ENCODE data around the gene UBE2I. TPM values are rescaled to one million over a fixed set of nuclear protein-coding genes. Genes with fewer than 3 reads are reported as not detected.

Gene UBE2I
- total RNA-seq, 2 donors from 2014 or later, result 68.2 to 76.1 TPM

DNA sequence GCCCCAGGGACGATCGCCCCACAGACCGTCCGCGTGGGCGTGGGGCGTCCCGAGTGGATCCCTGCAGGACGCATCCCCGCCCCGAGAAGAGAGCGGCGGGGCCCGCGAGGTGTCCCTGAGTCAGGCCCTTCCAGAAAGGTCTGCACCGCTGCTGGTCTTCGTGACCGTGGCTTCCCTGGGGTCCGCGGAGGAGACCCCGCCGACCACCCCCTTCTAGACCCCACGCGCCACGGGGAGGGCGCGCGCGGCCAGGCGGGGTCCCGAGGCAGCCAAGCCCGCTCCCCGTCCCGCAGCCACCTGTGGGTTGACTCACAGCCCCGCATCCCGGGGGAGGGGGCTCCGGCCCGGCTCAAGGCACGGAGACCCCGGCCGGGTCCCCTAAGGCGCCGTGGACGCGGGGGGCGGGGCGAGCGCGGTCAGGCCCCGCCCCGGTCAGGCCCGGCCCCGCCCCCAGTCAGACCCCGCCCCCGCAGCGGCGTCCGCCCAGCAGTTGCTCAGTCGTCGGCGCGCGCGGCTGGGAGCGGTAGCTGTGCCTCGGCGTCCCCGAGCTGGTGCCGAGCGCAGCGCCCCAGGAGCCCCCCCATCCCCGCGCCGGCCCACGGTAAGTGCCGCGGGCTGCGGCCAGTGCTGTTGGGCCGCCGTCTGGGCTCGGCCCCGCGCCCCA, 23.8 kb downstream of the UBE2I start, which contains the start of gene BAIAP3:
Gene BAIAP3, plus strand, starts transcription at position 497 of the 664 bp plus-strand sequence. CDS start 4,905 bp downstream, outside the sequence.
- Histone ChIP-seq H3K36me3 (no peaks in the 10 kb centered on the region), H3K4me1 (ENCODE audit: control insufficient read depth in 1 of 2, low read depth in 2 of 2) (peaks cover 12 to 26% of the 10 kb centered on the region in 2 donors), H3K4me3 (peak within 1 kb of the TSS; percentile 56), H3K27ac (no peak within 1 kb of the TSS), H3K27me3 (replicated peaks; ENCODE audit: insufficient read depth) (peaks cover 10% of the 10 kb centered on the region), H3K9me3 (peaks cover 5% of the 10 kb centered on the region)
- DNase-seq (ENCODE audit: low spot score) (no peak), ATAC-seq (ENCODE audit: insufficient number of reproducible peaks, low FRiP score, low read depth) (no peak)
- TF ChIP-seq, protein P1, sequence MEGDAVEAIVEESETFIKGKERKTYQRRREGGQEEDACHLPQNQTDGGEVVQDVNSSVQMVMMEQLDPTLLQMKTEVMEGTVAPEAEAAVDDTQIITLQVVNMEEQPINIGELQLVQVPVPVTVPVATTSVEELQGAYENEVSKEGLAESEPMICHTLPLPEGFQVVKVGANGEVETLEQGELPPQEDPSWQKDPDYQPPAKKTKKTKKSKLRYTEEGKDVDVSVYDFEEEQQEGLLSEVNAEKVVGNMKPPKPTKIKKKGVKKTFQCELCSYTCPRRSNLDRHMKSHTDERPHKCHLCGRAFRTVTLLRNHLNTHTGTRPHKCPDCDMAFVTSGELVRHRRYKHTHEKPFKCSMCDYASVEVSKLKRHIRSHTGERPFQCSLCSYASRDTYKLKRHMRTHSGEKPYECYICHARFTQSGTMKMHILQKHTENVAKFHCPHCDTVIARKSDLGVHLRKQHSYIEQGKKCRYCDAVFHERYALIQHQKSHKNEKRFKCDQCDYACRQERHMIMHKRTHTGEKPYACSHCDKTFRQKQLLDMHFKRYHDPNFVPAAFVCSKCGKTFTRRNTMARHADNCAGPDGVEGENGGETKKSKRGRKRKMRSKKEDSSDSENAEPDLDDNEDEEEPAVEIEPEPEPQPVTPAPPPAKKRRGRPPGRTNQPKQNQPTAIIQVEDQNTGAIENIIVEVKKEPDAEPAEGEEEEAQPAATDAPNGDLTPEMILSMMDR (IDR thresholded peaks at IDR 0.05), result no peak

DNA sequence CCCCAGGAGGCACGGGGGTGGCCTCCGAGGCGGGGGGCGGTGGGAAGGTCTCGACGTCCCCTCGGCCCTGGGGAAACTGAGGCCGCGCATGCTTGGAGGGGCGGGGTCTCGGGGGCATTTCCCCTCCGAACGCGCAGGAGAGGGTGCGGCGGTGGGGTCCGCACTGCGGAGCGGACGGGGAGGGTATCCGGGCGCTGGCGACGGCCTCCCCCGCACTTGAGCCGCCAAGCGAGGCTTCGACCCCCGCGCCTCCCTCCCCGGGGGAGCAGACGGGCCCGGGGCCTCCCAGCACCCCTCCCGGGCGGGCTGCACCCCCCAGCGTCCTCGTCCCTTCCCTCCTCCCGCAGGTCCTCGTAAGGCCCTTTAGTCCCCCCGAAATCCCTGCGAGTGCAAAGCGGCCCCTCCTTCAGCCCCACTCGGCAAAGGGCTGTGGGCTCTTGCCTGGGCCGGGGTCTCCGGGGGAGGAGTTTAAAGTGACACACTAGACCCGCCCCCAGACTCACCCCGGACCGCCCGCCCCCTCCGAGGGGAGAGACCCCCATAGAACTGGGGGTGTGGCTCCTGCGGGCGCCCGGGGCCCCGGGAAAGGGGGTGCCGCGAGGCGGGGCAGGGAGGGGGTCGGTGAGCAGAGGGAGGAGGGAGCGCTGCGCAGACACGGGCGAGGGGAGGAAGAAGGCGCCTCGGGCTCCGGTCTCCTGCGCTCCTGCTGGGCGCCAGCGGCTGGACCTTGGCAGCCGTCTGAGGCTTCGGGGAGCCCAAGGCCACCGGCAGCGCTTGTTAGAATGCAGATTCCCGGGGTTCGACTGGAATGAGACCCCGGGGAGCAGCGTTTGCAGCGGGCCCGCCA, 24.6 kb downstream of the UBE2I start:
- H3K9me3 ChIP-seq, result peaks cover 5% of the 10 kb centered on the region
- H3K4me1 ChIP-seq (ENCODE audit: control insufficient read depth in 1 of 2, low read depth in 2 of 2), result peaks cover 12 to 26% of the 10 kb centered on the region in 2 donors
- no peak for DNase-seq (ENCODE audit: low spot score)
- no peaks in the 10 kb centered on the region for H3K36me3 ChIP-seq
- TF ChIP-seq, protein P1 (IDR thresholded peaks at IDR 0.05), result no peak
- no peak overlapping the region for H3K27ac ChIP-seq
- peak overlapping the region; percentile 56 for H3K4me3 ChIP-seq
- H3K27me3 ChIP-seq (replicated peaks; ENCODE audit: insufficient read depth), result peaks cover 10% of the 10 kb centered on the region
- ATAC-seq (ENCODE audit: insufficient number of reproducible peaks, low FRiP score, low read depth), result no peak

DNA sequence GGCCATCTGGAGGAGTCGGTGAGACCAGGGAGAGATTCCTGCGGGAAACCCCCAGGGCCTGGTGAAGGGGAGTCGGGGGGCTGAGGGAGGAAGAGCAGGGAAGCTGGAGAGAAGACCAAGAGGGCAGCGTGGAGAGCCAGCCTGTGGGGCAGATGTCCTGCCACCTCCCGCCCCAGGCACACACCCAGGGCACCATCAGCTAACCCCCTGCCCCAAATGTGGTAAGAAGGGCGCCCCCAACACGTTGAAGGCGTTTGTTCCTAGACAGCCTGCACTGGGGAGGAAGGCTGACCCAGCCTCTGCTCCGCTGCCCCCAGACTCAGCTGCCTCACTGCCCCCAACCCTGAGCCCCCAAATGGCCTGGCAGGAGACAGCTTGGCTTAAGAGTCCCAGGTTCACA, 25.3 kb downstream of the UBE2I start:
- H3K27me3 ChIP-seq (replicated peaks; ENCODE audit: insufficient read depth), result peaks cover 10% of the 10 kb centered on the region
- H3K36me3 ChIP-seq, result no peaks in the 10 kb centered on the region
- peaks cover 5% of the 10 kb centered on the region for H3K9me3 ChIP-seq
- TF ChIP-seq, protein P1 (IDR thresholded peaks at IDR 0.05), result no peak
- H3K4me3 ChIP-seq, result no peak overlapping the region
- DNase-seq (ENCODE audit: low spot score), result no peak
- no peak overlapping the region for H3K27ac ChIP-seq
- H3K4me1 ChIP-seq (ENCODE audit: control insufficient read depth in 1 of 2, low read depth in 2 of 2), result peaks cover 12 to 26% of the 10 kb centered on the region in 2 donors
- no peak for ATAC-seq (ENCODE audit: insufficient number of reproducible peaks, low FRiP score, low read depth)

DNA sequence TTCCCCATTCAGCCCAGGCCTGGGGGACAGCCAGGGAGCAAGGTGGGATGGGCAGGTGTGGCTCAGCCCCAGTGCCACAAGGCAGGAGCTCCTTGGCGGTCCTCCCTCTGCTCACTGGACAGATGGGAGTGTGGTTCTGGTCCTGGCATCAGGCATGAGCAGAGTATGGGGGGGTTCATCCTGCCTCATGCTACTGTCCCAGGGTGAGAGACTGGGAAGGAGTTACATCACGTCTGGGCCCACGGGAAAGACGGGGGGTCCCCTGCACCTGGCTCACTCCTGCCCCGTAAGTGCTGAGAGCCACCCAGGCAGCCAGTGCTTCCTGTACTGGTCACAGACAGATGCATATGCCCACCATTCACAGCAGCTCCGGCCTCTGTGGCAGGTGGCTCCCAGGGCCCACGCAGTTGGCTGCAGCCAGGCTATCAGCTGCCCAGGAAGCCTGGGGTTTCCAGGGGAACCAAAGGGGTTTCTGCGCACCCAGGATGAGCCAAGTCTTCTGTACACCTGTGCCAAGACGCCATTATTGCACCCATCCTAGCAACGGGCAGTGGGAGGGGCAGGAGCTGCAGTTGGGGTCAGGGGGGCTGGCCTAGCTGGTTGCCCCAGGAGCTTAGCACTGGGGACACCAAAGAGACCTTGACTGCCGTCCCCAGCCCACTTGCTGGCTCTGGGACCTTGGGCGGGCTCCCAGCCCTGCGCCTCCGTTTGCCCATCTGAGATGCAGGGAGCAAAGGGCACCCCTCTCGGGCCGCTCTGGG, 26.0 kb downstream of the UBE2I start:
- Histone ChIP-seq H3K36me3 (no peaks in the 10 kb centered on the region), H3K27ac (no peak overlapping the region), H3K4me3 (no peak overlapping the region), H3K4me1 (ENCODE audit: control insufficient read depth in 1 of 2, low read depth in 2 of 2) (peaks cover 12 to 26% of the 10 kb centered on the region in 2 donors), H3K27me3 (replicated peaks; ENCODE audit: insufficient read depth) (peaks cover 10% of the 10 kb centered on the region), H3K9me3 (peaks cover 1% of the 10 kb centered on the region)
- ATAC-seq (ENCODE audit: insufficient number of reproducible peaks, low FRiP score, low read depth), result no peak
- no peak for DNase-seq (ENCODE audit: low spot score)
- TF ChIP-seq, protein P1 (IDR thresholded peaks at IDR 0.05), result no peak

All from thoracic aorta (tissue), 2 donors.